ENCODE measurements around the gene FAM107B. TPM values are rescaled to one million over a fixed set of nuclear protein-coding genes. Genes with fewer than 3 reads are reported as not detected.
"Not testable (repeated sequence)": the region's sequence is repeated elsewhere in the genome, so short reads cannot be mapped to it uniquely, and the experiment has no call there.

The FAM107B gene
- total RNA-seq, 1 donor from 2014 or later = 67.2 TPM

- DNase-seq (ENCODE audit: low spot score) = no peak
Observed at GRCh38 chr10:14736043-14736442, 38.7 kb downstream of the FAM107B start.

GRCh38 chr10:14731875-14732512, 42.7 kb downstream of the FAM107B start:
- DNase-seq (ENCODE audit: low spot score) = no peak

- DNase-seq (ENCODE audit: low spot score) = no peak
Observed at GRCh38 chr10:14728346-14728745, 46.4 kb downstream of the FAM107B start.

- DNase-seq (ENCODE audit: low spot score) = no peak
Observed at GRCh38 chr10:14727924-14728323, 46.8 kb downstream of the FAM107B start.

GRCh38 chr10:14727465-14727864, 47.2 kb downstream of the FAM107B start:
- no peak for DNase-seq (ENCODE audit: low spot score)

- no peak for DNase-seq (ENCODE audit: low spot score)
Observed at GRCh38 chr10:14724931-14725330, 49.8 kb downstream of the FAM107B start.

GRCh38 chr10:14723052-14723689, 51.5 kb downstream of the FAM107B start:
- DNase-seq (ENCODE audit: low spot score) = no peak

- DNase-seq (ENCODE audit: low spot score) = no peak
Observed at GRCh38 chr10:14717552-14717951, 57.1 kb downstream of the FAM107B start.

GRCh38 chr10:14712991-14713424, 61.7 kb downstream of the FAM107B start:
- DNase-seq (ENCODE audit: low spot score) = no peak

GRCh38 chr10:14709344-14709743, 65.4 kb downstream of the FAM107B start:
- not testable (repeated sequence) for DNase-seq (ENCODE audit: low spot score)

GRCh38 chr10:14707481-14707880, 67.2 kb downstream of the FAM107B start:
- no peak for DNase-seq (ENCODE audit: low spot score)

GRCh38 chr10:14705548-14706230, 69.0 kb downstream of the FAM107B start:
- no peak for DNase-seq (ENCODE audit: low spot score)

GRCh38 chr10:14703631-14704001, 71.1 kb downstream of the FAM107B start:
- DNase-seq (ENCODE audit: low spot score) = no peak

- DNase-seq (ENCODE audit: low spot score) = no peak
Observed at GRCh38 chr10:14701466-14701865, 73.2 kb downstream of the FAM107B start.

- no peak for DNase-seq (ENCODE audit: low spot score)
Observed at GRCh38 chr10:14700546-14700945, 74.2 kb downstream of the FAM107B start.

GRCh38 chr10:14699482-14699881, 75.2 kb downstream of the FAM107B start:
- no peak for DNase-seq (ENCODE audit: low spot score)

- no peak for DNase-seq (ENCODE audit: low spot score)
Observed at GRCh38 chr10:14698829-14699170, 75.9 kb downstream of the FAM107B start.

- DNase-seq (ENCODE audit: low spot score) = no peak
Observed at GRCh38 chr10:14698111-14698828, 76.4 kb downstream of the FAM107B start.

- DNase-seq (ENCODE audit: low spot score) = no peak
Observed at GRCh38 chr10:14697281-14697680, 77.4 kb downstream of the FAM107B start.

GRCh38 chr10:14696821-14697220, 77.9 kb downstream of the FAM107B start:
- DNase-seq (ENCODE audit: low spot score) = no peak

- DNase-seq (ENCODE audit: low spot score) = no peak
Observed at GRCh38 chr10:14695847-14696480, 78.7 kb downstream of the FAM107B start.

GRCh38 chr10:14693891-14694290, 80.8 kb downstream of the FAM107B start:
- no peak for DNase-seq (ENCODE audit: low spot score)

All from ureter (tissue), 1 donor.